HG03342 (cell line): ENCODE data around the gene RIMS1.

Experiments
- ATAC-seq: cut with Tn5 transposase; IDR thresholded peaks from one replicate; pipeline ENCODE4 v1.9.1; 2021; ENCODE audit warnings: mild to moderate bottlenecking, moderate library complexity; ENCODE audit not compliant: unreplicated experiment

The RIMS1 gene

DNA sequence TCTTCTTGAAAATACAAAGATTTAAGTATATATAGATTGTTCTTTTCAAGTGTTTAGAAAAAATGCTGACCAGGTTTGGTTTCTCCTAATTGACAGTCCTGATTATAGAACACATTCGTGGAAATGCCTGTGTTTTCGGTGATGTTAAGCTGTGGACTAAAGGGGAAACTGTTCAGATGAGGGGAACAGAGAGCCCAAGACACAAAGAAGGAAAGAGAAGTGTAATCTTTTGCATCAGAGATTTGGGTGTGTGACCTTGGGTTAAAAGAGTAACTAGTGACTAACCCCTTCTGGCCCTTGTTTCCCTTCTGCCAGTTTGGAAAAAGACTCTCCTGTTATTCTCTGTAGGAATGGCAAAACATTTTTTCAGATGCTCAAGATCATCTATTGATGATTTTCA, 331.3 kb downstream of the RIMS1 start:
- no peak for ATAC-seq

DNA sequence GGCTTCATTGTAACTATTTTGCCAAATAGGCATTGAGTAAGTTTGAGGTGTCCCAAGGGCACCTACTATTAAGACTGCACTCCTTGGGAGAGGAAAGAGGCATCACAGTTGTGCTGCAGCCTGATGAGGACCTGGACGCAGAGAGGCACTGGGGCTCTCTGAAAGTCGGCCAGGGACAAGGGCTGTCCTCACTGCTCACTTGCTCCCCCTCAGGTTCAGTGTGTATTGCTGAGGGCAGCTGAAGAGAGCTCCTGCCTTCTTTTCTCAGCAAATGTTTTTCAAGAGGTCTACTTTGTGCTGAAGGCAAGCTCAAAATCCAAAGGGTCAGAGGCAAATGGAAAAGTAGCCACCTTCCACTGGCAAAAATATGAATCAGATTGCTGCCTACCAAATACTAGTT, 331.8 kb downstream of the RIMS1 start:
- peak; percentile 87 for ATAC-seq

DNA sequence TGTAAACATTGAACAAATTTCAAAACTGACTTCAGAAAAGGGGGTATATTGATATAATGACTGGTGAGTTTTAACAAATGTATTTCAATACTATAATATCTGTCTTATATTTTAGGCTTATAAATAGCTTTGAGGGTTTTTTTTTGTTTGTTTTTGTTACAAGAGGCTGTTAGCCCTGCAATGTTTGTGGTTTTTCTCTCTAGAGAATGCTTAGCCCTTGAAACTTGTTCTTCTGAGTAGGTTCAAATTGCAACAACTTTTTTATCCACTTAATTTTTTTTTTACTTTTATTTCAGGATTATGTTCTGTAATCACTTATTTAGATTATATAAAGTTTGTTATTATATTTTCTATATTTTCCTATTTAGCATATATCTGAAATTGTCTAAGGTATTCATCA, 333.2 kb downstream of the RIMS1 start:
- no peak for ATAC-seq

DNA sequence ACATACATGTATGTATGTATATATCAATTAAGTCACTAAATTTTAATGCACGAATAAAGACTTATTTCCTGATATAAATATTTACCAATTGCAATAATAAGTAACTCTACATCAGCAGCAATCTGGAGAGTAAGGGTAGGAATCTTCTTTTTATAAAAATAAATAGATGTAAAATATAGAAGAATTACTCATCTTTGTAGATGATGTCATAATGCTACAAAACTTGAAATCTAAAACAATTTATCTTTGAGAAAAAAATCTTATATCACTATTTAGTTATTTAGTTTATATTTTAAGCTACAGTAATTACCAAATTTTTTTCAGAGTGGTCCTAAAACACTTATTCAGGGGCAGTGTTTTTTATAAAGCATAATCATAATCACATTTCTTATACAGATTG, 351.7 kb downstream of the RIMS1 start:
- no peak for ATAC-seq

DNA sequence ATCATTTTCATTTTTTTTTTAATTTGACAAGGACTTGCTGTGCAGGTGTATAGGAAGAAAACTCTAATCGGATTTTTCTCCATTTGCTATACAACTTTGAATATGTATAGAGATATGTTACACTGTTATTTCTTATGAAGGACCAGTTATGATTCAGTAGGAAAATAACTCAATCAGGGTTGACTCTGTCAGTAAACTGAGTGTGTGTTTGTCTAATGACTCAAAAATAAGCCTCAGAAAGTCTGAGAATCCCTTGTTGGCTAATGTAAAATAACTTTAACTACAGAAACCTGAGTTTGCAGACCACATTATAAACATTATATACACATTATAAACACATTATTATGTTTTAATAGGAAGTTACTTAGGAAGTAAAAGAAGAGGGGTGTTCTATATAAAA, 352.6 kb downstream of the RIMS1 start:
- no peak for ATAC-seq

DNA sequence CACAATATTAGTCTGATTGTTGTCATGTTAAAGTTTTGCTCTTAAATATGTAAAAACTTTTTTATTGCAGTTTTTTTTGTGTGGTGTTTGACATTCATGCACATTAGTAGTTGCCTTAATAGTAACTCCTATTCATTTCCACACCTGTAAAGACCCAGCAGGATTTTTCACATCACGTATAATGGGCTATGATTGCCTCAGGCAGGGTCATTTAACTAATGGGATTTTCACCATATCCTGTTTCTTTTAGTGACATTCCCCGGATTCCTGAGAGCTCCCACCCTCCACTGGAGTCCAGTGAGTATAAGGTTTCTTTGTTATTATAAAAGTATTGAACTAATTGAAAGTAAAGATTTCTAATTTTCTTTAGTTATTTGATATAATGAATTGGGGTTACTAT, 359.2 kb downstream of the RIMS1 start:
- ATAC-seq, result no peak

DNA sequence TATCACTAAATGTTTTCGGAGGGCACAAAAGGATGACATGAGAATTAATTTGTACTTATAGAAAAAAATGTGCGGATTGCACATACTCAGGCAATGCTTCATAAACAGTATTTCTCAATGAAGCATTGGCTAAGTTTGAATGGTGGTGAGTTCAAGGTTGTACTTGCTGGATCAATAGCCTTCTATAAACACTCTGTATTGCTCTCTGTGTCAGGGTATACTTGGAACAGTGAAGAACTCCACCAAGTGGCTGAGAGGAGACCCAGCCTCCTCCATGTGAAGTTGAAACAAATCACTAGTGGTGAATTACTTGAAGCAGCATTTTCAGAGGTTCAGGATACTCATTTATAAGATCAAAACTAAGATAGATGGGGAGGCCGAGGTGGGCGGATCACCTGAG, 360.6 kb downstream of the RIMS1 start:
- no peak for ATAC-seq

DNA sequence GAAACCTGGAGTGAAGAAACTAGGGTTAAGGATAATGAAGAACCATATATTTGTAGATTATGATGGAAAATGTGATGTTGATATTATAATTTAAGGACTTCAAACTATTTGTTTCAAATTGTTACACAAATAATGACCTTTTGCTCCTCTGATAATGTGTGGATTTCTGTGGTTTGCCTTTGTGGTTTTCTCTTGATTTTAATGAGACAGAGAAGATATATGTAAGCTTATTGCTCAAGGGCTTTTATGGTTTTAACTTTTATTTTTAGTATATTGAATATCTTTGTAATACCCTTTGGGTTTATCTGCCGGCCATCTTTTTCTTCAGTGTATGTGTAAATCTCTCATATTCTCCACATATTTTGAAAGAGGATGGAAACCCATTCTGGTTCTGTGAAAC, 362.3 kb downstream of the RIMS1 start:
- no peak for ATAC-seq

DNA sequence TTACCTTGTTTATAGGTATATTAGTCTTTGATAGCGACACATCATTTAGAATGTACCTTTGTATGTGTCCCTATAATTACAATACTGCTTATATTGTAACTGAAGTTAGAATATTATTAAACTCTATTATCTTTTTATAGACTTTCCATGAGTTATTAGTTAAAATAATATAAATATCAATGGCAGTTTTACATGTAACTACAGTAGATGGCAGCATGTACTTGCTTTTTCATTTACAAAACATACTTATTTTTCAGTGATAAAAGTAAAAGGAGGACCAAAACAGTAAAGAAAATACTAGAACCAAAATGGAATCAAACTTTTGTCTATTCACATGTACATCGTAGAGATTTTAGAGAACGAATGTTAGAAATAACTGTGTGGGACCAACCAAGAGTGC, 364.3 kb downstream of the RIMS1 start:
- no peak for ATAC-seq

DNA sequence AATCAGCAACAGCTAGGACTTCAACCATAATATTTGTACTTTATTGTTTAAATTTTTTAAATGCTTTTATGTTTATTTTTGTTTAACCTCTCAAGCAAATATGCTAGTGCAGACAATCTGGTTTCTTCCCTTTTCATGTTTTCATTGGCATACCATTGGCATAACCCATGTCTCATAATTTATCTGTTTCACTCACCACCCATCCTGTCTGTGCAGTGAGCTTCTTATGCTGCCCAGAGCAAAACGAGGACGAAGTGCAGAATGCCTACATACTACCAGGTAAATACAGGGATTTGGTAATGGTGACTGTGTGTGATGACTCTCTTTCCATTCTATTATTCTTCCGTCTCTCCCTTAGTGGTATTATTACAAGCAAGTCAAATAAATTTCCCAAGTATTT, 374.1 kb downstream of the RIMS1 start:
- no peak for ATAC-seq

DNA sequence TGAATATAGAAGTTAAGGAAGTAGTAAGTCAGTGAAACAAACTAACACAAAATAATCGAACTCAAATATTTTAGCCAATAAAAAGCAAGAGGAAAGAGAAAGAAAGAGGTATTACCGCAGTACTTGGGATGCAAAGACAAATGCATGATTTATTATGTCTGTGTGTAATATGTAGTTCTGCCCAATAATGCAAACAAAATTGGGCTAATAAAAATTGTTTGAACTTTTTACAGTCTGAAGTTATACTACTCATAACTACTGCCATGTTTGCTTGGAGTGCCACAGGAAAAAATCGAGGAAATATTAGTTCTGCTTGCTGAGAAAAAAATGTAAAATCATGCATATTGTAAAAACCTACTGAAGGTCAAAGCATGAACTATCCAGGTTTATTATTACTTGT, 375.2 kb downstream of the RIMS1 start:
- no peak for ATAC-seq

DNA sequence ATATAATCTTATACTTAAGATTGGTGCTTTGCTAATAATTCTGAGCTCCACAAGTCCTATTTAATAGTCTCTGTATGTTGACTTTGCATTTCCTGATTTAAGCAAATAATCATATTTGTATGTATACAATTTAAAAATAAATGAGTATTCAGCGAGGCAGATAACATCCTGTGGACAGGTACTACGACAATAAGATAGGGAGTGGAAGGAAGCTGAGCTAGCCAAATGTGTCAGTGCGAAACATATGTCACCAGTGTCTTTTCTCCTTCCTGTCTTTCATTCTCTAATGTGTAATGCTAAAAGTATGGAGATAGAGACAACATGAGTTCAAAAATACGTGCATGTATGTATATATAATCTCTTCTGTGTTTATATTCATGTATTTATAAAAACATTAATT, 375.9 kb downstream of the RIMS1 start:
- no peak for ATAC-seq

DNA sequence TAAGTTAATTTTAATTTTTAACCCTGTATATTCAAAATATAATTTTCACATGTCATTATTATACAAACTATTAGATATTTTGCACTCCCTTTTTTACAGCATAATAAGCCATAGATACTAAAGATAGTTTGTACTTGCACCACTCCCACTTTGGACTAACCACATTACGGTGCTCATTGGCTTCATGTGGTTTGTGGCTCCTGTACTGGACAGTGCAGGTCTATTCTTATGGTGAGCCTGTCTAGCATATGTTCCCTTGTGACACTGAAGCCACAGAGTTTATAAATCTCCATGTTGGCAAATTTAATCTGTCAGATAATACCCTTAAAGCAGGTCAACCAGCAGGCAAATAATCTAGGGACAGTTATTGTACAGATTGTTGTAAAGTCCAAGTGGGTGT, 381.1 kb downstream of the RIMS1 start:
- ATAC-seq, result no peak

DNA sequence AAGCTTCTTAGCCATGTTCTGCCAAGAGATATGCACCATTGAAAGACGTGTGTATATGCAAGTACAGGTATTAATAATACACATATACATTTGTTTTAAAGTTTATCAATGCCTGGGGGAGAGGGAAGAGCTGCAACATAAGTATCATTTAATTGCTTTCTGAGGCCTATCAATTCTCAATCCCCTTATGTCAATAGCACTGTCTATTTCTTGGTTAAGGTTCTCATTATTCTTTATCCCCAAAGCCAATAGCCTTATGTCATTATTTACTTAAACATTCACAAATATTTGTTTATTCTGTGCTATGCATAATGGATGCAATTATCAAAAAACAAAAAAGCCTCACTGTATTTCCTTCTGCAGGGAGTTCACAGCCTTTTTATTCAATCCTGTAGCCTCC, 385.2 kb downstream of the RIMS1 start:
- no peak for ATAC-seq

DNA sequence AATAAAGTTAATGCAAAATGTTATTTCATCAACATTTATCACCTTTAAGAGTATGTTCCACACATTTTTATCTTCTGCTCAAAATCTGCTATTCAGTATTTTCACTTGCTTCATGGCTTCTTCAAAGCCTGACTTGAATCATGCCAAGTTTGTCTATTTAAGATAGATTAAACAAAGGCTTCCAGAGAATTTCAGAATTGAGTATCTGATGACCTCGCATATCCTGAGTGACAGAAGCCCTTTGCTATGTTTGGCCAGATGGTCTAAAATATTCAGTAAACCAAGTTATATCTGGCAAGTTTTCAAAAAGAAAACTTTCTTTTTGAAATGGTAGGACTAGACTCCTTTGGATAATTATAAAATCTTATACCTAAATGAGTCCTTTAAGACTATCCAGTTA, 386.6 kb downstream of the RIMS1 start:
- no peak for ATAC-seq

DNA sequence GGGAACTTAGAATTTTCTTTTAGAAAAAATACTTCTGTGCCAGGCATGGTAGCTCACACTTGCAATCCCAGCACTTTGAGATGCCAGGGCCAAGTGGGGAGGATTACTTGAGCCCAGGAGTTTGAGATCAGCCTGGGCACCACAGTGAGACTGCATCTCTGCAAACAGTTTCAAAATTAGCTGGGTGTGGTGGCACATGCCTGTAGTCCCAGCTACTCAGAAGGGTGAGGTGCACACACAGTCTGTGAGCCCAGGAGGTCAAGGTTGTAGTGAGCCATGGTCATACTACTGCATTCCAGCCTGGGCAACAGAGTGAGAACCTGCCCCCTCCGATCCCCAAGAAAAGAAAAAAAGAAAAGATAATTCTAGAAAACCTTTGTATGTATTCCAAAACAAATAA, 389.5 kb downstream of the RIMS1 start:
- ATAC-seq, result no peak

DNA sequence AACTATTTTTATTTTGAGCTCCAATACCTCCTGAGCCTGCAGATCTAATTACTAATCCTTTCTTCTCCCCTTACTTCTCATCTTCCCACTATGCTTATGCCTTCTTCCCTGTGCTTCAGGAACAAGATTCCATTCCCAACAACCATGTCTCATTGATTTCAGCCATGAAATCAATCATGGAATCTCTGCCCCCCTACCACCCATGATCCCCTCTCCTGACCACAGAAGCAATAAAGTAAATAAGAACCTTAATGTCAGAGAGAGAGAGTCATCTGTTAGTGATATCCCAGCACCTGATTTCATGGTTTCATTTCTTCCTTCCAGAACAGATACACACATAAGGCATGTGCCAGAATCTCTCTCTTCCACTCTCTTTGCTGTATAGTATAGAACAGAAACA, 395.9 kb downstream of the RIMS1 start:
- no peak for ATAC-seq

DNA sequence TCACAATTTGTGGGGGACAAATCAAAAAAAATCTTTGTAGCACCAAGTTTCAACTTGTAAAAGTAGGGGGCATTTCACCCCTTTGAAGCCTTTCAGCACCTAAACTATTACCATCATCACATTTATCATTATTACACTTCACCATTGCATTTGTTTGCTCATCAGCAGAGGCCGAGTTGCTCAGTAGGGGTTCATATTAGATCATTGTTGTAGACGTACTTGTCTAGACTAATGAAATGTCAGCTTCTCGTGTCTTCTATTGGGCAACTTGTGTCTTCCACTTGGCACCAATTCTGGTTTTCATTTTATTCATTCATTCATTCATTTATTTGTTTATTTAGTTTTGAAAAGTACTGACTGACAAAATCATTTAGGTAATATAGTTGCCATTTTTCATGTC, 397.2 kb downstream of the RIMS1 start:
- ATAC-seq, result no peak

DNA sequence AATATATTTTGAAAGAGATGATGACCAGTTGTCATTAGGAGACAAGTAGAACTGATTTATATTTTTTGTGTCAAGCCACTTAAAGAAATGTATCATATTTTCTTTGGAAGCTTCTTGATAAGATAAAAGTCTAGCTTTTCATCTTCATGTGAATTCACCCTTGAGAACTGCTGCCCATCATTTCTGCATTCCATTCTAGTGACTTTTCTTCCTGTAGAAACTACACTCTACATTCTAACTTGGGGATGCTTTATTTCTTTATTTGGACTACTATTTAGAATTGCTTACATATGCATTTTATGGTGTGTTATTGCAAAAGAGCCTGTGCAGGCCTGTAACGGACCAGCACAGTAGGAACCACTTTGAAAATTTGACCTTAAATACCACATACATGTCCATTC, 400.6 kb downstream of the RIMS1 start:
- no peak for ATAC-seq

DNA sequence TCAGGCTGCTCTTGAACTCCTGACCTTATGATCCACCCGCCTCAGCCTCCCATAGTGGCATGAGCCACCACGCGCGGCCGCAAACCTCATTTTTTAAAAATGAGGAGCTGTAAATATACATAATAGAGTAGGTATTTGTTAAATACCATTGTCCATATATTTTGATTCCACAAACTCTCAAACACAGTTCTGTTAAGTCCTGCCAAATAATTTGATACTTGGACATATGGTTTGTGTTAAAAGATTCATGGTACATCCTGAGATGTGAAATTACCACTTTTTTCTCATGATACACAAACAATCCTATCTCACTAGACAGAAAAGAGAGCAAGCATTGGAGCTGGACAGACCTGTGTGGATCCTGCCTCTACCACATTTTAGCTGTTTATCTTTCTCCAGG, 401.5 kb downstream of the RIMS1 start:
- no peak for ATAC-seq

DNA sequence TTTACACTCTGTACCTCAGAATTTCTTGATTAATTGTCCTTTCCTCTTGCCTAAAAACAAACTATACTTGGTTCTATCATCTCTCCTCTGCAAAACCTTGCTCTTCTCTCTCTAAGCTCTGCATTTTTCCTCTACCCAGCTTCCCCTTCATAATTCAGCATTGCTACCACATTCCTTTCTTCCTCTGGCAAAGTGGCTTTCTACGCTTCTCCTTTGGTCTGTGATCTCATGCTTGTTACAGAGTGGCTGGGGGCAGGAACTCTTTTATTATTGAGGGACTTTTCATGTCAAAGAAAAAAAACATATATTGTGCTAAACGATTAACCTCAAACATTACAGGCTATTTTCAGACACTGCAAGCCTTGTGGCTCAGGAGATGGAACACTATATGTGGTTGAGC, 402.2 kb downstream of the RIMS1 start:
- no peak for ATAC-seq

DNA sequence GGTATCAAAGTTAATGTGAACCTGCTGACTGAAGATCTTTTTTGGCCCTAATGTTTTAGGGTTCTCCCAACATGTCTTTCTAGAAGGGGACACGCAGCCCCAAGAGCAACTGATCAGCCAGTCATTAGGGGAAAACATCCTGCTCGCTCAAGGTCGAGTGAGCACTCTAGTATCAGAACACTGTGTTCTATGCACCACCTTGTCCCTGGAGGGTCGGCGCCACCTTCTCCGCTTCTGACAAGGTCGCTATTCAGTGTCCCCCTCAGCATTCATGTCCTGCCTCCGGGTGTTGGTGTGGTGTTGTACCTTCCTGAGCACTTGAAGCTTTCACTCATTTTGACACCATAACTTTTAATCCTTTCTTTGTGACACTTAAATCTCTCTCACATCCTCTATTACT, 404.3 kb downstream of the RIMS1 start:
- no peak for ATAC-seq

DNA sequence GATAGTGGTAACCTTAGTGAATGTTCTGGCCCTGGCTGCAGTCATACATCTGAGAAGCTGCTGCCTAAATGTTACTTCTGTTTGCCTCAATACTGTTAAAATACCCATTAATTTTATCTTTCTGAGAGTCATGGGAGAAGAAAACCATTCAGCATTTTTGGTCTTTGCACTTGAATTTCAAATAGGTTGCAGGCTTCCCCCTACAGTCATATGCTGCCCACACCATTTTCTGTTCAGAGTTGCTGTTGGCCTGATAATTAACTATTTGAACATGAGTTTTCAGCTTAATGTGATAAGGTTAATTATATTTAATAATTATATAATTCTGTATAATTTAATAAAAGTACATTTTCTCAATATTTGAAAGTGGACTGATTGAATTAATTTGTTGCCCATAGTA, 410.0 kb downstream of the RIMS1 start:
- no peak for ATAC-seq

DNA sequence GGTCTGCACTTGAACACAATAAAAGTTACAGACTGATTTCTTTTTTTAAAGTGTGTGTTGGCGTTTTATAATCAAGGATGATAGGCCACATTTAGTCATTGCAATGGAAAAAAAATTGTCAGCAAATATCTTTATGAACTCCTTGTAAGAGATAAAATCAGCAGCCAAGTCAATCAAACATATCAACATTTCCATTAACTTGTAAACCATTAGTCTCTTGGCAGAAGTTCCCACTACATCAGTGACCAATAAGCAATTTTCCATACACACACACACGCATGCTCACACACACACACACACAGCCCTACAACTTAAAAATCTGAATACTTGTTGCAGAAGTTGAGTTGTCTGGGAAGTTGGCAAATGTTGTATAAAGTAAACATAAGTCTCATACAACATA, 419.6 kb downstream of the RIMS1 start:
- ATAC-seq, result no peak
